ENCODE results near the gene ENO1.

DNA sequence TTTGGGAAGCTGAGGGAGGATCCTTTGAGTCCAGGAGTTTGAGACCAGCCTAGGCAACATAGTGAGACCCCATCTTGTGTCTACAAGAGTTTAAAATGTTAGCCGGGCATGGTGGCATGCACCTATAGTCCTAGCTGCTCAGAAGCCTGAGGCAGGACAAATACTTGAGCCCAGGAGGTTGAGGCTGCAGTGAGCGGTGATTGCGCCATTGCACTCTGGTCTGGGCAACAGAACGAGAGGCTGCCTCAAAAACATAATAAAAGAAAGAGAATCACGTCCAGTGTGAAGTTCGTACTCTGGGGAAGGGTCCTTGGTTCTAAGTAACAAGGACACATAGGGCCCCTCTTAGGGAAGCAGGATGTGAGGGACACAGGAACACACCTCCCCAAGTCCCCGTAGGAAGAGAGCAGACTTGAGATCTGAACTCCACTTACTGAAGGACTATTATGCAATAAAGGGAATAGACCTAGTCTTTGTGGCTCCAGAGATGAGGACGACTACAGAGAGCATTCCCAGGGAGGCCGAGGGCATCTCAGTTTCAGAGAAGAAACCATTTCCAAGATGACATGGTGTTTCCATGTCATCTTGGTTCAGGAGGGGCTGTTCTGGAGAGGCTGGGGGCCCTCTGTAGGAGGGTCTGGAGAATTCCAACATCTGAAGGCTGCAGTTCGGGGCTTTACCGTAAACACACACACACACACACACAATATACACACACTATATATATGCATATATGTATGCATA is 10.8 kb upstream of the ENO1 start:
- no peak for TF ChIP-seq FOXA1 (IDR thresholded peaks at IDR 0.05)
- TF ChIP-seq CTCF (IDR thresholded peaks at IDR 0.05; ENCODE audit: low read depth, low read length, missing input control), result no peak
- TF ChIP-seq YY1 (IDR thresholded peaks at IDR 0.05), result no peak
- no peak for TF ChIP-seq JUND (IDR thresholded peaks at IDR 0.05)
